Measurements from ENCODE around the gene COPE.

Gene COPE

GRCh38 chr19:18946918-18947317 is 27.7 kb upstream of the COPE start:
- Mint-ChIP-seq H3K27ac (no peak overlapping the region), H3K9me3 (no peaks in the 10 kb centered on the region), H3K4me1 (peaks cover 2% of the 10 kb centered on the region), H3K4me3 (no peak overlapping the region), H3K27me3 (peaks cover 48% of the 10 kb centered on the region), H3K36me3 (no peaks in the 10 kb centered on the region)
- DNase-seq = no peak
- CTCF ChIA-PET = no interaction called here

GRCh38 chr19:18946335-18946734 is 27.1 kb upstream of the COPE start:
- peaks cover 2% of the 10 kb centered on the region for H3K4me1 Mint-ChIP-seq
- H3K36me3 Mint-ChIP-seq = no peaks in the 10 kb centered on the region
- H3K27ac Mint-ChIP-seq = no peak overlapping the region
- CTCF ChIA-PET = no interaction called here
- H3K9me3 Mint-ChIP-seq = no peaks in the 10 kb centered on the region
- no peak overlapping the region for H3K4me3 Mint-ChIP-seq
- peaks cover 48% of the 10 kb centered on the region for H3K27me3 Mint-ChIP-seq
- DNase-seq = no peak

DNA sequence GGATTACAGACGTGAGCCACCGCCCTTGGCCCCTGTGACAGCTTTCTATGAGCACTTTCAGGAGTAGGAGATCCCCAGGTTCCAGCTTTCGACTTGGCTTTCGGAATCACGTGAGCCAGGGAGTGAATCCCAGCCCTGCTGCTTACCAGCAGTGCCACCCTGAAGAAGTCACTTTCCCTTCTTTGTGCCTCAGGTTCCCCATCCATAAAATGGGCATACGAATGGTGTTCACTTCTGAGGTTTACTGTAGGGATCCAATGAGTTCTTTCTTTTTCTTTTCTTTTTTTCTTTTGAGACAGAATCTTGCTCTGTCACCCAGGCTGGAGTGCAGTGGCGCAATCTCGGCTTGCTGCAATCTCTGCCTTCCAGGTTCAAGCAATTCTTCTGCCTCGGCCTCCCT is 26.1 kb upstream of the COPE start:
- no peak overlapping the region for H3K27ac Mint-ChIP-seq
- no peak overlapping the region for H3K4me3 Mint-ChIP-seq
- H3K9me3 Mint-ChIP-seq = no peaks in the 10 kb centered on the region
- CTCF ChIA-PET = interaction anchor here (1.2 kb wide), 1 partner anchor 41 kb away, joined by 3 read pairs; no protein-coding TSS in a partner anchor
- H3K36me3 Mint-ChIP-seq = no peaks in the 10 kb centered on the region
- H3K27me3 Mint-ChIP-seq = peaks cover 54% of the 10 kb centered on the region
- peaks cover 6% of the 10 kb centered on the region for H3K4me1 Mint-ChIP-seq
- no peak for DNase-seq

DNA sequence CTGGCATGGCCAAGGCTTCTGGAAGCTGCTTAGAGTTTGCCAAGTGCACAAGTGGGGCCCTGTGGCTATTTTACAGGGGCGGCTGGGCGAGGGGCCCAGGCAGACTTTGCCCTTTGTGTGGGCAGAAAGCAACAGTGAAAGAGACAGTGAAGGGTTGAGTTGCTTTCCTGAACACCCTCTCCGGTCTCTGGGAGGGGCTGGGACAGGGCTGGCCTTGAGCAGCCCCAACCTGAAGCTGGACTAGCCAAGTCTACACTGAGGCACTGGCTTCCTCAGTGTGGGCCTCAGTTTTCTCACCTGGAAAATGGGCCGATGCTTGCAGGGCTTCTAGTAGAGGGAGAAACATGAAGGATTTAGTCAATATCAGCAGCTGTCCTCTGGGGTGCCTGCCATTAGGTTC is 24.3 kb upstream of the COPE start:
- CTCF ChIA-PET = interaction anchor here (1.6 kb wide), 1 partner anchor 14 kb away, joined by 6 read pairs; no protein-coding TSS in a partner anchor
- H3K4me1 Mint-ChIP-seq = peaks cover 9% of the 10 kb centered on the region
- peaks cover 72% of the 10 kb centered on the region for H3K27me3 Mint-ChIP-seq
- H3K9me3 Mint-ChIP-seq = no peaks in the 10 kb centered on the region
- H3K4me3 Mint-ChIP-seq = no peak overlapping the region
- no peak for DNase-seq
- no peak overlapping the region for H3K27ac Mint-ChIP-seq
- H3K36me3 Mint-ChIP-seq = no peaks in the 10 kb centered on the region

GRCh38 chr19:18942692-18943091 is 23.5 kb upstream of the COPE start:
- DNase-seq = no peak
- H3K27me3 Mint-ChIP-seq = peaks cover 80% of the 10 kb centered on the region
- no peak overlapping the region for H3K4me3 Mint-ChIP-seq
- CTCF ChIA-PET = interaction anchor here (1.6 kb wide), 1 partner anchor 13 kb away, joined by 6 read pairs; no protein-coding TSS in a partner anchor
- H3K27ac Mint-ChIP-seq = no peak overlapping the region
- no peaks in the 10 kb centered on the region for H3K36me3 Mint-ChIP-seq
- H3K9me3 Mint-ChIP-seq = no peaks in the 10 kb centered on the region
- peaks cover 9% of the 10 kb centered on the region for H3K4me1 Mint-ChIP-seq

DNA sequence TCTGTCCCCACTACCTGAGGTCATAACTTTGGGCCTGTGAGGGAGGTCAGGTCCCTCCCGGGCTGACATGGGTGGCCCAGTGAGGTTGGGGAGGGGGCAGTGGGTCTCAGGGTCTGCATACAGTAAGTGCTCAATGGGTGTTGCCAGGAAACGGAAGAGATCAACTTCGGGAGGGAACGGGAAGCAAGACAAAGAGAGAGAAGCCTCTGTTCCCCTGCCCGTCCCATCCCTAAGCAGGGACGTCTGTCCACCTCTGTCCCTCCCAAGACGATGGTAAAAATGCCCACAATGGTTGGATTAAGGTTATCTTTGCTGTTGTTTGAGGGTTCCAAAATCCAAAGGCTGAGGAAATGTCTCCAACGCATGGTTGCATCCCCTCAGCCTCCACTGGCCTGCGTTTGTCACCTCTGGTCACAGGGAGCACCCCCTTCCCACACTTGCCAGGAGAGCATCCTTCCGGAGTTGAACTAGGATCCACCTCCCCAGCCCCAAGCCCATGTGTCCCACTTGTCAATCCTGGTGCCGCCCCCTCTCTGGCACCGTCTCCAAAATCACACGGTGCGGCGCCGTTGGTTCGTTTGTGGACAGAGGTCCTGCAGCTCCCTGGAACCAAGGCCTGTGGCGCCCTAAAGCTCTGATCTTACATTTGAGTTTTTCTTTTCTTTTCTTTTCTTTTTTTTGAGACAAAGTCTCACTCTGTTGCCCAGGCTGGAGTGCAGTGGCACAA is 22.6 kb upstream of the COPE start:
- H3K4me1 Mint-ChIP-seq = peaks cover 9% of the 10 kb centered on the region
- H3K27ac Mint-ChIP-seq = no peak overlapping the region
- no peaks in the 10 kb centered on the region for H3K9me3 Mint-ChIP-seq
- DNase-seq = no peak
- H3K36me3 Mint-ChIP-seq = no peaks in the 10 kb centered on the region
- CTCF ChIA-PET = interaction anchor here (1.6 kb wide), 1 partner anchor 12 kb away, joined by 6 read pairs; no protein-coding TSS in a partner anchor
- peaks cover 85% of the 10 kb centered on the region for H3K27me3 Mint-ChIP-seq
- H3K4me3 Mint-ChIP-seq = no peak overlapping the region

GRCh38 chr19:18940769-18941627 is 21.8 kb upstream of the COPE start, which contains the start of gene HOMER3:
HOMER3 (minus strand) TSS chr19:18941217; CDS start chr19:18938982, 2,235 bp downstream.
- peak; percentile 80 for DNase-seq
- Mint-ChIP-seq H3K4me1 (peaks cover 9% of the 10 kb centered on the region), H3K4me3 (peak within 1 kb of the TSS; percentile 40), H3K36me3 (no peaks in the 10 kb centered on the region), H3K9me3 (no peaks in the 10 kb centered on the region), H3K27ac (no peak within 1 kb of the TSS), H3K27me3 (peaks cover 83% of the 10 kb centered on the region)
- CTCF ChIA-PET = no interaction called here

- no peak for DNase-seq
- CTCF ChIA-PET = no interaction called here
- H3K4me3 Mint-ChIP-seq = peak overlapping the region; percentile 40
- H3K4me1 Mint-ChIP-seq = peaks cover 9% of the 10 kb centered on the region
- no peak overlapping the region for H3K27ac Mint-ChIP-seq
- H3K36me3 Mint-ChIP-seq = no peaks in the 10 kb centered on the region
- H3K27me3 Mint-ChIP-seq = peaks cover 77% of the 10 kb centered on the region
- H3K9me3 Mint-ChIP-seq = no peaks in the 10 kb centered on the region
Observed at GRCh38 chr19:18939922-18940768, 21.0 kb upstream of the COPE start.

GRCh38 chr19:18939163-18939562 is 20.0 kb upstream of the COPE start:
- Mint-ChIP-seq H3K9me3 (no peaks in the 10 kb centered on the region), H3K4me3 (no peak overlapping the region), H3K27ac (no peak overlapping the region), H3K27me3 (peaks cover 83% of the 10 kb centered on the region), H3K4me1 (peaks cover 8% of the 10 kb centered on the region), H3K36me3 (no peaks in the 10 kb centered on the region)
- no peak for DNase-seq
- CTCF ChIA-PET = no interaction called here

GRCh38 chr19:18933297-18933696 is 14.1 kb upstream of the COPE start:
- H3K27me3 Mint-ChIP-seq = peaks cover 50% of the 10 kb centered on the region
- no peaks in the 10 kb centered on the region for H3K36me3 Mint-ChIP-seq
- DNase-seq = no peak
- CTCF ChIA-PET = no interaction called here
- peaks cover 10% of the 10 kb centered on the region for H3K4me1 Mint-ChIP-seq
- no peaks in the 10 kb centered on the region for H3K9me3 Mint-ChIP-seq
- H3K27ac Mint-ChIP-seq = no peak overlapping the region
- H3K4me3 Mint-ChIP-seq = no peak overlapping the region

GRCh38 chr19:18932216-18932841 is 13.1 kb upstream of the COPE start:
- Mint-ChIP-seq H3K4me1 (peaks cover 10% of the 10 kb centered on the region), H3K9me3 (no peaks in the 10 kb centered on the region), H3K27ac (no peak overlapping the region), H3K4me3 (peak overlapping the region; percentile 68), H3K27me3 (peaks cover 41% of the 10 kb centered on the region), H3K36me3 (no peaks in the 10 kb centered on the region)
- CTCF ChIA-PET = no interaction called here
- DNase-seq = peak; percentile 89

DNA sequence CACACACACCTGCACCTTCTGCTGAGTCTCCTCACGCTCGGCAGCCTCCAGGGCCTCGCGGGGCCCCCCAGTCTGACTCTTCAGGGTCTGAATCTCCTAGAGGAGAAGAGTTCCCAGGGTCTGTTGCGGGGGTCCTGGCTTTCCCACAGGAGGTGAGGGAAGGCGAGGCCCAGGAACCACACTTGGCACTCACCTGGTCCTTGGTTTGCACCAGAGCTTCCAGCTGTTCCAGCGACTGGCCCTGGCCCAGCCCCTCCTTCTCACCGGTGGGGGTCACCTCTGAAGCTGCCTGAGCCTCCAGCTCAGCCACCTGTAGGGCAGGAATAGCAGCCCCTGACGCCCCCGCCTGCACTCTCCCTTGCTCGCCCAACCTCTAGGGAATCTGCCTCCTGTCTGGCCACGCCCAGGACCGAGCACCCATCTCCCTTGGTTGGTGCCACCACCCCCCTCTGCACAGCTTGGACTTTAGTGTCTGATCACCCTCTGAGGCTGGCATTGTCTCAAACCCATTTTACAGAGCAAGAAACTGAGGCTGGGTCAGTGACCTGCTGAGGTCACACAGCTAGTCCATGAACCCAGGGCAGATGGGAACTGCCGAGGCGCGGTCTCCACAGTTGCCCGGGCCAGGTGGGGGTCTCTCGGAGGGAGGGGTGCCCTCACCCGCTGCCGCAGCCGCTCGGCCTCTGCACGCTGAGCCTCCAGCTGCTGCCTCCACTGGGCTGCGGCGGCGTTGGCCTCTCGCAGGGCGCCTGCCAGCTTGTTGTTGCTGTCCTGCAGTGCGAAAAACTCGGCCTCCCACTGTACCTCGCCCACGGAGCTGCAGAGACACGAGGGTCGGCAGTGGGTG is 12.4 kb upstream of the COPE start:
- no peak overlapping the region for H3K4me3 Mint-ChIP-seq
- H3K27me3 Mint-ChIP-seq = peaks cover 34% of the 10 kb centered on the region
- DNase-seq = no peak
- no peaks in the 10 kb centered on the region for H3K9me3 Mint-ChIP-seq
- CTCF ChIA-PET = no interaction called here
- peaks cover 10% of the 10 kb centered on the region for H3K4me1 Mint-ChIP-seq
- no peak overlapping the region for H3K27ac Mint-ChIP-seq
- H3K36me3 Mint-ChIP-seq = peaks cover 1% of the 10 kb centered on the region

- Mint-ChIP-seq H3K4me1 (peaks cover 10% of the 10 kb centered on the region), H3K36me3 (peaks cover 13% of the 10 kb centered on the region), H3K27ac (no peak overlapping the region), H3K27me3 (peaks cover 23% of the 10 kb centered on the region), H3K4me3 (no peak overlapping the region), H3K9me3 (no peaks in the 10 kb centered on the region)
- CTCF ChIA-PET = interaction anchor here (2.2 kb wide), 1 partner anchor 13 kb away, joined by 6 read pairs; no protein-coding TSS in a partner anchor
- no peak for DNase-seq
Observed at GRCh38 chr19:18929311-18929710, 10.1 kb upstream of the COPE start.
